Measurements from ENCODE around the gene YBX2.

The YBX2 gene

DNA sequence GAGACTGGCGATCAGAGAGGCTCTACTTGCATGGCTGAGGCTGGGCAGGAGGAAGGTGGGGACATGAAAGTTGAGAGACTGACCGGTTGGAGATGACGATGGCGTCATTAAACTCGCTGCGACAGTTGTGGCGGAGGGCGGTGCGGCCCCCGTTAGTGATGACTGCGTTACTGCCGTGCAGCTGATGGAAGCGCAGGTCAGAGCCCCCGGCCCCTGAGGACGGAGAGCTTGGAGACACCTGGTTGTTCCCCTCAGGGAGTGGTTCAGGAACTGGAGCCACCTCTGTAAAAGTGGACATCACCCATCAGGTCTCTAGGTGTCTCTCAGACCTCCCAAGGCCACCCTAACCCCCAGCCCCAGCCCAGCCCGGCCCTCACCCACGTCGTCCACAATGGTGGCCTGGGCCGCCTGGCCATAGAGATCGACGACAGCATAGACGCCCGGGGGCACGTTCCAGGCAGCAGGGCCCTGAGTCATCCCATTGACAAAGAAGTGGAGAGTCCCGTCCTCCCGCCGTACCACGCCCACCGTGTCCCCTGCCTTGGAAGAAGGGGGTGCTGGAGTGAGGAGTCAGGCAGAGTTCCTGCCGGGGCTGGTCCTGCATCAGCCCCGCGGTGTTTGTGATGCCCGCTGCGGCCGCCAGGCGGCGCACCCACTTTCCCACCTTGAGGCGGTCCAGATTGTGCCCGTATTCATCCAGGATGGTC lies 29.4 kb upstream of the YBX2 start:
- peak; percentile 44 to 47 for DNase-seq (ENCODE audit: low read depth in 2 of 2)

DNA sequence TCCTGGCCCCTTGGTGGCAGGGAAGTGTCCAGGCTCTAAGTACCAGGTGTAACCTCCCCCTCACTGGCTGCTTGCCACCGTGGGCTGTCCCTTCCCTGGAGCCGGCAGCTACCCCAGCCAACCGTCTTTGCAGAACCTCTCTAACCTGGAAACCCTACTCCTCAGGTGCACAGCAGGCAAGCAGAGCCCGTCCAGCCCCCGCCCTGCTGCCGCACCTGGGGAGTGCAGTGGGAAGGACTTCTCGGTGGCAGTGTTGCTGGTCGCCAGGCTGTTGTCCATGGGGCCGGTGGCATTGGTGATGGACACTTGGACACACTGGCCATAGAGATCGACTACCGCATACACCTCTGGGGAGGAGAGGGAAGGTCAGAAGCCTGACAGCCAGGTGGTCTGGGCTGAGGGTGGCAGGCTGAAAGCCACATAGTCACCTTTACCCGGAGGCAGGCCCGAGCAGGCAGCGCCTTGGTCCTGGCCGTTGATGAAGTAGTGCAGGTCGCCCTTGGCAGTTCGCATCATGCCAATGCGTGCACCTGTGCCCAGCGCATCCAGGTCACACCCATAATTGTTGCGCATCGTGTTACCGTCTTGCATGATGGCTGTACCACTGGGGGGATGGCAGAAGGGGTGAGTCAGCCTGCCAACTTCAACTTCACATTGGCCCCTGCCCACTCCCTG lies 28.2 kb upstream of the YBX2 start:
- no peak for DNase-seq (ENCODE audit: low read depth in 2 of 2)

DNA sequence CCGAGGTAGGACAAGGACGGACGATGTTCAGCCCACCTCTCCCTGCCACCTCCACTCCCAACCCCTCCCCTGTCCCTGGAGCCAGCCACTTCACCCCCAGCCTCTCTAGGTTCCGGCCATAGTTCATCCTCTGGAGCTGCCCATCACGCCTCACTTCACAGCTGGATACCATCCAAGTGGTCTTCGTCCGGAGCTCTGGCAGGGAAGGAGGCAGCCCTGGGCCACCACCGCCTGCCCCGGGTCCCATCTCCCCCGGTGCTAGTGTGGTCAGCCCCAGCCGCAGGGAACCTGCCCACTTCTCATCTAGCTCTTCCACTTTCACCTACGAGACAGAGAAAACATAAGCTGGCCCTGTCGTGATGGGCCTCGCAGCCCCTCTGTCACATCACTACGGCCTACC lies 27.0 kb upstream of the YBX2 start:
- DNase-seq (ENCODE audit: low read depth in 2 of 2) = no peak

DNA sequence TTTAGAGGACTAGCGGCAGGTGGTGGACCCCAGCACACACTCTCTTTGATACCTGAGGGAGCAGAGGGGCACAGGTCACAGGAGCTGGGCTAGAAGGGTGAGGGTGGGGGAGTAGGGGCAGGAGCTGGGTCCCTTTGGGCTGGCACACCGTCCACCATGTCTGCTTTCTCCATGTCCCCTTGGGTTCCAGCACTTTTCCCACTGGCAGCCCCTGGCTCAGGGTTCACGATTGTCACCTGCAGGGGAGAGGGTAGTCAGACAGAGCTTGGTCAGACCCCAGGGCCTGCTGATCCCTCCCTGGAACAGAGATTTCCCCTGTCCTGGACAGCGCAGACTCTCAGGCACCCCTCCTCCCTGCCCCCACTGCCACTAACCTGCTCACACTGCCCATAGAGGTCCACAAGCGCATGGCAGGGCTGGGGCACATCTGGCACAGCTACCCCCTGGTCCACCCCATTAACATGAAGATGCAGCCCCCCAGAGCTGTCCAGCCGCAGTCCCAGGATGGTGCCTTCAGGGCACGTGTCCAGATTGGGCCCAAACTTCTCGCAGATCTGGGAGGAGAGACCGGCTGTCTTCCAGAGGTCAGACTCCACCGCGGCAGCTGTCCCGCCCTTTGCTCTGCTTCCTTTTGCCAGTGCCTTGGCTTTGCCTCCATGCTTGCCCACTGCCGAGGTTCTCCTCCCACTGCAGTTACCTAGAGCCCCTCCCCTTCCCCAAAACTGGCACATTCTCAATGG lies 23.9 kb upstream of the YBX2 start:
- no peak for DNase-seq (ENCODE audit: low read depth in 2 of 2)

DNA sequence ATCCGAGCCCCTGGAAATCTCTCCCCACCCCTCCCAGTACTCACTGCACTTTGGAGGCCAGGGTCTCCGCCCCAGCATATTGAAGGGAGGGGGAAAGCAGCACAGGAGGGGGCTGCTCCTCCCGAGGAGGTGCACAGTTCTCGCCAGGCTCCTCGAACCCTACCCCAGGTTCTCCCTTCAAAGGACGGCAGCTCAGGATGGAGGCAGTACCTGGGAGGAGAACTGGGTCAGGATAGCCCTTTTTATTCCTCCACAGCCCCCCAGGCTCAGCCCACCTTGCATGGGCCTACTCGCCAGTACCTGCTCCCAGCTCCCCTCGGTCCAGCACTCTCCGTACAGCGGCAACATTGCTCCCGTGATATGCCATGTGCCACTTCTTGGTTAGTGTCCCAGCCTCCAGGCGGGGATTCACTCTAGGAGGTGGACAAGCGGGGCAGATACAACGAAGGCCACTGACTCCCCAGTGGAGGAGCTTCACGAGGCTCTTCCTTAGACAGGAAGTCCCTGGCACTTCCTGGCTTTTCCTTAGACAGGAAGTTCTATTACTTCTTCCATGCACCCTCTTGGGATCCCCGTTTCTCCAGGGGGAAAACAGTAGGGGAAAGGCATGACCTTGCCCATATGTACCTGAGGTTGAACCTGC lies 22.8 kb upstream of the YBX2 start:
- DNase-seq (ENCODE audit: low read depth in 2 of 2) = no peak

DNA sequence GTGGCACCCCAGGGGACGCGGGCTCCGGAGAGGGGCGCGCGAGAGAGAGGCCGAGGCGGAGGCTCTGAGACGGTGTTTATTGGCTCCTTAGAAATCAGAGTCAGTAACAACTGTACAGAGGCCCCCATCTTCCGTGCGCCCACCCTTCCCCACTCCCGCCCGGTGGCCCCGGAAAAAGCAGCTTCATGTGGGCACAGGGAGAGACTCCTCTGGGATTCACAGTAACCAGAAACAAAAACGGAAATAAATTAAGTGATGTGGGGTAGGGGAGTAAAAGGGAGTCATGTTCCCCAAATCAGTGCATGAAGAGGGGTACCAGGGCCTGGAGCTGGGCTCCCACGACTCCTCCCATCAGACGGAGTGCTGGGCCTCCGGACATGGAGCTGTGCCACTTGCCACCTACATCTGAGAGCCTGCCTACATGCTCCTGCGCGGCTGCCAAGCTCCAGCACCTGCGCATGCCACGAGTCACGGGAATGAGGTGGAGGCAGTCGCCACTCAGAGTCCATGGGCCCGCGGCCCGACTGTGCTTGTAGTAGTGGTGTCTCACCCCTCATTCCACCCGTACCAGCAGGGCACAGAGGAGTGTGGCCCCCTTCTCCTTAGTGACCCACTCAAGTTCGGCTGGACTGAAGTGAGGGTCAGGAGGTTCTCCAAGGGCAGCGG lies 21.3 kb upstream of the YBX2 start:
- no peak for DNase-seq (ENCODE audit: low read depth in 2 of 2)

DNA sequence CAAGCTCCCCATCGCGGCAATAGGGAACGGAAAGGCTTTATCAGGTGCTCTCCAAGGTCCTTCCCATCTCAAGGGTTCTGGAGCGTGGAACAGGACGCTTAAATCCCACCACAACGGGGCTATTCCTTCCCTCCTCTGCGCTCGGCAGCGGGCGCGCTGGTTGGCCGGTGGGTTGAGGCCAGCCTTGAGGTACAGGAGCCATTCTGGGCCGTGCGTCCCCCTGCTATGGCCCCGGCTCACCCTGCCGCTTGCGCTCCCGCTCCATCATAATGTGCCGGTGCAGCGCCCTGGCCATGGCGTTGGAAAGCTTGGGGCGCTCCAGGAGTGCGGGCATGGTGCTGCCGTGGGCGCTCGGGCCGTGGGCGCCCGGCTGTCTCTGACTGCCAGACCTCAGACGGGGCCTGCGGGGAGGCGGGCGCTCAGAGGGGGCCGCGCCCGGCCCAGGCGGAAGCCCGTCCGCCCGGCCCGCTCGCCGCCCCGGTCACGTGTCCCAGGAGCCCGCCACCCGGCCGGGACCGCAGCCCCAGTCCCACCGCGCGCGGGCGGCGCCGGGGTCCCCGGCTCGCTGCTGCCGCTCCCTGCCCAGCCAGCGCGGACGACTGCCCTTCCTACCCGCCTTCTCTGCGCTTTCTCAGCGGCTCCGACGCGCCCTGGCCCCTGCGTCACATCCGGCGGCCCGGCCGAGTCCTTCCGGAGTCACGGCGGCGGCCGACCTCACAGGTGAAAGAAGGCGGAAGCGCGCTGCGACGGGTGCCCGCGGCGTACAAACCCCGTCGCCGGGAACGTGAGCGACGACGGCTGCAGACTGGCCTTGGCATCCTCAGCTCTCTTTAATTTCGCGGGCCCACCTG lies 20.5 kb upstream of the YBX2 start, which contains the start of gene GPS2:
Gene GPS2, minus strand, starts transcription at position 642 of the 851 bp plus-strand sequence. Its CDS starts 308 bp downstream, at position 334.
- peak; percentile 84 to 88 for DNase-seq (ENCODE audit: low read depth in 2 of 2)

DNA sequence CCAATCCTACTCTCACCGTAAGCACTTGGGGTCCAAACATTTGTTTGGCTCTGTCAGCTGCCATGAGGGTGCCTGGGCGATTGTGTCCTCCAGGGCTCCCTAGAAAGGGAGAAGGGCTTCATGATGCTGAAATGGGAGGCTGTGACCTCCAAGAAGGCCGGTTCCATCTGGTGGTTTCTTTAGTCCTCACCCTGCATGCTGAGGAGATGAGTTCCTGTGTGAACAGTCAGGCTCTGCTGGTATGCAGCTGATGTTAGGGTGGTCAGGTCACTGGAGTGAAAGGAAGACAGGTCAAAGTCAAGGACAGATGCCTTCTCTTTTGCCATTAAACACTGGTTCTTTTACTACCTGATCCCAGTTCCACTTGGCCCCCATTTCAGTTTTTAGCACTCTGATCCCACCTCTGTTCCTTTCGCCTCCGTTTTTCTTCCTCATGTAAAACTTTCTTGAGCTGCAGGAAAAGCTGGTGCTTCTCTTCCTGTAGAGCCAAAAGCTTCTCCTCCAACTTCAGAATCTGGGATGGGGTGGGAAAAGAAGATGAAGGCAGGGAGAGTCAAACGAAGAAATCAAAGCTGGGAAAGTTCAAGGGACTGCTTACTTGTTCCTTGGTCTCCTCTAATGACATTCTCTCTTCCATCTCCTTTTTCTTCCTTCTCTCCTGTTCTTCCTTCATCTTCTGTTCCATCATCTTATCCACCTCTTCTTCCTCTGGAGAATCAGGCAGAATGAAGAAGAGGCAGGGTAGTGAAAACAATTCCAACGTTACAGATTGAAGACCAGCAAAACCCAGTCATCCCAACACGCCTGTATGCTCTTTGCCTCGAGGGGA lies 19.7 kb upstream of the YBX2 start:
- no peak for DNase-seq (ENCODE audit: low read depth in 2 of 2)

DNA sequence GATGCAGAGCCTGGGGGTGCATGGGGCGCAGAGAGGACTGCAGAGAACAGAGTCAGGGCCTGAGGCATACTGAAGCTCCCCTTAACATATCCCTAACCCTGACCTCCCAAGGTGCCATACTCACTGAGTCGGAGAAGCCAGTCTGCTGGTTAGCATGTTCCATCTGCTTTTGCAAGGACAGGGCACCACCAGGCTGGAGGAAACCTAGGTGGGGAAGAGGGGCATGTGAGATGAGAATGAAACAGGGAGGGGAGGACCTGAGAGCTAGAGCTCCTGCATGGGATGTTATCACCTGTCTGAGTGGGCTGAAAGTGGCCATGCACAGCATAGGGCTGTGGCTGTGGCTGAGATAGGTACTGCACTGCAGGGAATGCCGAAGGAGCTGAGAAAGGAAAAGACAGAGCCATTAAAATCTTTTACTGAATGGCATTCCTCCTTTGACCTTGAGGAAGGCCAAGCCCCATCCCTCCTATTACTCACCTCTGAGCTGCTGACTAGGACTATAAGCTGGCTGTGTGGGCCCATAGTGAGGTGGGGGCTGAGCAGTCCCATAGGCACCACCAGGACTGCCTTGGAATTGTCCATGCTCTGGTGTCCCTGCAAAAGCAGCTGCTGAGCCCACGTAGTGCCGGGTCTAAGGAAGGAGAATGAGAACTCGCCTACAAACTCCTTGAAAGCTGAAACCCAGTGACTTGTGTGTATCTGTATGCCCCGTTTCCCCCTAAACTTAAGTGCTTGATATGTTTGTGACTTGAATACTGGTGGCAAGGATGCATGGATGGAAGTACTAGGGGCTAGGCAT lies 18.9 kb upstream of the YBX2 start:
- no peak for DNase-seq (ENCODE audit: low read depth in 2 of 2)

DNA sequence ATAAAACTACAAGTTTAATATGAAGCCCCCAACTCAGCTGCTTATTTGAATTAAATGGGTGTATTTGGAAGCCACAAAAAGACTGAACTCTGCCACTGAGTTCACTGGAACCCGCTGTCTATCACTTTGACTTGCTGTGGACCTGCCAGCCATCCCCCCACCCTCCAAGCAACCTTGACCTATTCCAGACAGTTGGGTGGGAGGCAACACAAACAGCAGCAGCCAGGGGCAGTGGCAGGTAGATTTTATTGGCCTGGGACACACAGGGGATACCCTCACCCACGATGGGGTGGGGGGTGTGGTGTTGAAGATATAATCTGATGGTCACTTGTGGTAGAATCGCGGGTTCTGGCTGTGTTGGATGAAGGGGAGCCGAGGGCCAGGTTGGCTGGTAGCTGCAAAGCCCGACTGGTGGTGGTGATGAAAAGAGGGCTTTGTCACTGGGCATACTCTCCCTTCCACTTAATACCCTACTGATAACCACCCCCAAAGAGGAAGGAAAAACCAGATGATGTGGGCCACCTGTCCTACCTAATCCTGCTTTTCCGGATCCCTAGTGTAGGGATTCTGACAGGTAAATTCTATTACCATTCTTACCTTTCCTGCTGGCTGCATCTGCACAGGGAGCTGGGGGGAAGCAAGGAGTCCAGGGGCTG lies 18.1 kb upstream of the YBX2 start:
- no peak for DNase-seq (ENCODE audit: low read depth in 2 of 2)

DNA sequence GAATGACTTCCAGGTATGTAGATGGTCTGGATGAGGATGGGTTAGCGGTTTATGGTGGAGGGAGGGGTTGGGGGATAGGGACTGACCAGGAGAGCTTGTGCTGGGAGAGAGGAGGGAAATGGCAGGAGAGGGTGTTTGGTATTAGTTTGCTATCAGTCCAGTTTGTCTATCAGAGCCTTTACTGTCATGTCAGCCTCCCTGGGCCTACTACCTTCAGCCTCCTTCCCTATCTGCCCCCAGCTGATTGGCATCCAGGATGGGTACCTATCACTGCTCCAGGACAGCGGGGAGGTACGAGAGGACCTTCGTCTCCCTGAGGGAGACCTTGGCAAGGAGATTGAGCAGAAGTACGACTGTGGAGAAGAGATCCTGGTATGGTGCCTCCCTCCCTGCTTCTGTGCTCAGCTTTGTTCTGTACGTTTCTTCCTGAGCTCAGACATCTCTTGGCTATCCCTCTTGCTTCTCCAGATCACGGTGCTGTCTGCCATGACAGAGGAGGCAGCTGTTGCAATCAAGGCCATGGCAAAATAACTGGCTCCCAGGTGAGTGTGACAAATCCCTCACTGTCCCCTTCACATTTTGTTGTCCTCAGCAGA lies 16.8 kb upstream of the YBX2 start:
- no peak for DNase-seq (ENCODE audit: low read depth in 2 of 2)

DNA sequence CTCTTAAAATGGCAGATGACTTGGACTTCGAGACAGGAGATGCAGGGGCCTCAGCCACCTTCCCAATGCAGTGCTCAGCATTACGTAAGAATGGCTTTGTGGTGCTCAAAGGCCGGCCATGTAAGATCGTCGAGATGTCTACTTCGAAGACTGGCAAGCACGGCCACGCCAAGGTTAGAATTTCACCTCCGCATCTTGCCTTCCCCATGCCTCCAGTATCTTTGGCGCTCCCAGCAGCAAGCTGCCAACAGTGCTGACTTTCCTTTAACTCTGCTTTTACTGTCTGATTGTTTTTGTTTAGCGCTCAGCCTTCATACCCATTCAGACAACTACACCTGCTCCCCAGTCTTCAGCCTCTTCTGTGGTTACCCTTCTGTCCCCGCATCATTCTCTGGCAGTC lies 15.2 kb upstream of the YBX2 start:
- no peak for DNase-seq (ENCODE audit: low read depth in 2 of 2)

DNA sequence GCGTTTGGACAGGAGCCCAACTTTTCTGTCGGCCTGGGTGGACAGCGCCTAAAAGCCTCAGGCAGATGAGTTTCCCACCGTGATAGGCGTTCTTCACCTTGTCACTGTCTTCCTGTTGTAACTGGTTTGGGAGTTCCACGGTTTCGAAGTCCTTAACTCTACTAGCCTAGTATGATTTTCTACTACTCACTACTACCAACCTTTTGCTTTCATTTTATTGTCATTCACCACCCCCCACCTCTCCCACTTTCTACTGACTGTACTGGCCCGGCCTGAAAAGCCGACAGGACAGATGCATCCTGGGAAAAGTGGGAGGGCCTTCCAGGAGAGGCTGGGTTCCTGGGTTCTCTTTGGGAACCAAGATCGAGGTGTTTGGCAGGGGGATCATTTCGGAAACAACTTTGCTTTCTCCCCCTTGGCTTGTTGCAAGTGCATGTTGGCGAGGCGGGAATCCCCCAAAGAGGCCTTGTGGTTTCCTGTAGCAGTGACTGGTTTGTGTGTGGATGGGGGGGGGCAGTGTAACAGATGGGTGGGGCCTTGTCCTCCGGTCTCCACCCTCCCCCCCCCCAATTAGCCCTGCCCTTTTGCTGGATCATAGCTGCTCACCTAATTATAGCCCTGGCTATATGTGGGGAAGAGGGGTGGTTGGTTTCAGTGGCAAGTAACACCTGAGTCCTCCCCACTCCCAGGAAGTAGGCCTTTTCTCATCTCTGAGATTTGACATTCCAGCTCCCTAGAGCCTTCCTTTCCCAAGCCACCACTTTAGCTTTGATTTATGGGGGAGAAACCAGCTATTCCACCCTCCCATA lies 14.4 kb upstream of the YBX2 start:
- DNase-seq (ENCODE audit: low read depth in 2 of 2) = peak; percentile 66 to 67

DNA sequence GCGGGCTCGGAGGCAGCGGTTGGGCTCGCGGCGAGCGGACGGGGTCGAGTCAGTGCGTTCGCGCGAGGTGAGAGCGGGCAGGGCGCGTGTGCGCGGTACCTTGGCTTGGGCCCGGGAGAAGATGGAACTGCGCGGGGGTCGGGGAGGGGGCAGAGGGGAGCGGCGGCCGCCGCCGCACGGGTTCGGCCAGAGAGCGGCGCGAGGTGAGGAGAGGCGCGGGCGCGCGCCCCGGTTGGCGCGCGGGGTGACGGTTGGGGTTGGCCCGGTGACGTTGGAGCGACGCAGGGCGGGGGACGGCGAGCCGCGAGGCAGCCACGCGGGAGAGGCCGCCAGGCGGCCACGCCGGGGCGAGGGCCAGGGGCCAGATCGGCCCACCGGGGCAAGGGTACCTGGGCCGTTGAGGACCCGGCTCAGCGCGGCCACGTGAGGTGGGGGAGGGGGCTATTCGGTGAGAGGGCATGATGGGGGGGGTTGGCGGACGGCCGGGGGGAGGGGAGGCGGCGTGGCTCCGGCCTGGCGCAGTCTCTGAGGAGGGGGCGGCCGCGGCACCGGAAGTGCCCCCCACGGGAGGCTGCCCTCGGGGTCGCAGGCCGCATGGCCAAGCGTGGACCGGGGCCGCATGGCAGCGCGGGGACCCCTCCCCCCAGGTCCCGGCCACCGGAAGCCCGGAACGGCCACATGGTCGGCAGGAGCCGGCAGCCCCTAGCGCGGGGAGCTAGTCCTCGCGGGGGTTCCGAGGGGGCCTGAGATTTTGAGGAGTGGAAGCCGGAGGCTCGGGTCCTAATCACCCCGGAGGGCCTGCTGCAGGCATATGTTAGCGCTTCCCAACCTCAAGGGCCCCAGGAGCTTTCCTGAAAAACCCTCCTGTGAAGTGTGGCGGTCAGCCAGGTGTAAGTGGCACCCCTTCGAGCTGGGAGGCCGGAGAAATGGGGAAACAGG lies 13.5 kb upstream of the YBX2 start:
- peak in 1 of 2 donors; percentile 17 for DNase-seq (ENCODE audit: low read depth in 2 of 2)

DNA sequence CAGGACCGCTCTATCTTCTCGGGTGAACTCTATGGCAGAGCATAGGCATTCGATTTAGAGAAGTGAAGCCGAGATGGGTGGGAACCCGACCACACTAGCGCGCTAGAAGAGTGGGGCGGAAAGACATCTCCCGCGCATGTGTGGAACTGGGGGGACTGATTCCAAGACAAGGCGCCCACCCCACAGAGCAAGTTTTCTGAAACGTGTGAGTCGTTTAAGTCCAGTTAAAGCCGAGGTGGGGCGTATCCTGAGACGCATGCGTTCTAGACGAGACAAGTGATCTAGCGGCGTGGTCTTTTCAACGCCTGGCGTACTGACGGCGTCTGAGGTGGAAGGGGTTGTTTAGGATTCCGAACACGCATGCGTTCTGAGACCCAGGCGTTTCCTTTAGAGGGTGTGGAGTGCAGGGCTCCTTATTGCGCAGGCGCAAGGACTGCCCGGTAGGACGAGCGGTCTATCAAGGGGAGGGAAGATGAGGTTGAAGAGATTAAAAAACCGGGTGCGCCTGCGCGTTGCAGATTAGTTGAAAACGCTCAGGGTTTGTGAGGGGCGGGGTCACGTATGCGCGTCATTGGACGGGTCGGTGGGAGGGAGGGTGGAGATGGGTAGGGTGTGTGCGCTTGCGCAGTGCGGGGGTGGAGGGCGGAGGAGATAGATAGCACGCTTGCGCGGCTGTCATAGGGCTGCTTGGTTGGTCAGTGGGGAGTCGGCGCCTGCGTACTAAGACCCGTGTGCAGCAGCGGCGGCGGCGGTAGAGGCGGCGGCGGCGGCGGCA lies 12.7 kb upstream of the YBX2 start, which contains the start of gene EIF5A:
Gene EIF5A, plus strand, starts transcription at position 718 of the 775 bp plus-strand sequence. CDS start 2,008 bp downstream, outside the sequence.
- DNase-seq (ENCODE audit: low read depth in 2 of 2) = peak; percentile 100

Data from stimulated activated CD8-positive, alpha-beta memory T cell treated with anti-CD3 and anti-CD28 coated beads, Interleukin-2, amount 100 ng/mL, for 1 hour (primary cell).